ENCODE data around the gene TGFBR3. TPM values are rescaled to one million over a fixed set of nuclear protein-coding genes. Genes with fewer than 3 reads are reported as not detected.

The TGFBR3 gene
- total RNA-seq, 1 donor, result 32.2 TPM

DNA sequence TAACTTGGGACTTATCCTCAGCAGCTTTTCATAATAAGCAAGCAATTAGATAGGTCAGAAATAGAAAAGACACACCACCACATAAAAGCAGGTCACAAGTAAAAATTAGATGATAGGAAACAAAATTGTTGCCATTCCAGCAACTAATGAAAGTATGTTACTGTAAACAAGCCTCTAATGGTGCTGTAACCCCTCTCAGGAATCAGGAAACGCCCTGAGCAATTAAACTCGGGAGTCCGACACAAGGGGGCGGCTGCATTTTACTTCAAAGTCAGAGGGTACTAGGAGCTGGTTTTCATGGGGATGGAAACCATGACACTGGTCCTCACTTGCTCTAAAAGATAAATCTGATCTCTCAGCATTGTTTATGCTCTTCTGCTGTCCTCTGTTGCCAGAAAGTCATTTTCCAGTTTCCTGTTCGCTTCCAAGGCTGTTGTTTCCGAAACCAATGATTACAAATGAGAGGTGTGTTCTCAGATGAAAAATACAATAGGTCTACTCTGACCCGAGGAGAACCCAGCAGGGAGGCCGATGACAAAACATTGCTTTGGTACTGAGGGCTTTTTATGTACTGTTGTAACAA is 93.4 kb downstream of the TGFBR3 start:
- no peak overlapping the region for H2AFZ ChIP-seq (ENCODE audit: low read length)
- no peaks in the 10 kb centered on the region for H3K9me3 ChIP-seq (ENCODE audit: low read depth, low read length)
- no peak overlapping the region for H3K27ac ChIP-seq (ENCODE audit: low read depth, low read length)
- H3K4me2 ChIP-seq (ENCODE audit: insufficient read depth, low read length), result no peak overlapping the region
- DNase-seq (ENCODE audit: insufficient read length, low spot score, missing footprints), result no peak
- H4K20me1 ChIP-seq (ENCODE audit: insufficient read depth, low read length), result no peaks in the 10 kb centered on the region
- no peaks in the 10 kb centered on the region for H3K36me3 ChIP-seq (ENCODE audit: insufficient read depth, low read length)
- H3K4me3 ChIP-seq (ENCODE audit: insufficient read depth, low read length), result no peak overlapping the region
- TF ChIP-seq, protein P1, sequence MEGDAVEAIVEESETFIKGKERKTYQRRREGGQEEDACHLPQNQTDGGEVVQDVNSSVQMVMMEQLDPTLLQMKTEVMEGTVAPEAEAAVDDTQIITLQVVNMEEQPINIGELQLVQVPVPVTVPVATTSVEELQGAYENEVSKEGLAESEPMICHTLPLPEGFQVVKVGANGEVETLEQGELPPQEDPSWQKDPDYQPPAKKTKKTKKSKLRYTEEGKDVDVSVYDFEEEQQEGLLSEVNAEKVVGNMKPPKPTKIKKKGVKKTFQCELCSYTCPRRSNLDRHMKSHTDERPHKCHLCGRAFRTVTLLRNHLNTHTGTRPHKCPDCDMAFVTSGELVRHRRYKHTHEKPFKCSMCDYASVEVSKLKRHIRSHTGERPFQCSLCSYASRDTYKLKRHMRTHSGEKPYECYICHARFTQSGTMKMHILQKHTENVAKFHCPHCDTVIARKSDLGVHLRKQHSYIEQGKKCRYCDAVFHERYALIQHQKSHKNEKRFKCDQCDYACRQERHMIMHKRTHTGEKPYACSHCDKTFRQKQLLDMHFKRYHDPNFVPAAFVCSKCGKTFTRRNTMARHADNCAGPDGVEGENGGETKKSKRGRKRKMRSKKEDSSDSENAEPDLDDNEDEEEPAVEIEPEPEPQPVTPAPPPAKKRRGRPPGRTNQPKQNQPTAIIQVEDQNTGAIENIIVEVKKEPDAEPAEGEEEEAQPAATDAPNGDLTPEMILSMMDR (IDR thresholded peaks at IDR 0.05; ENCODE audit: extremely low read depth, low read depth, low read length), result no peak
- H3K27me3 ChIP-seq (ENCODE audit: insufficient read depth, low read length), result no peaks in the 10 kb centered on the region
- H3K4me1 ChIP-seq (ENCODE audit: insufficient read depth, low read length), result peaks cover 19% of the 10 kb centered on the region
- H3K79me2 ChIP-seq (ENCODE audit: insufficient read depth, low read length), result no peaks in the 10 kb centered on the region

DNA sequence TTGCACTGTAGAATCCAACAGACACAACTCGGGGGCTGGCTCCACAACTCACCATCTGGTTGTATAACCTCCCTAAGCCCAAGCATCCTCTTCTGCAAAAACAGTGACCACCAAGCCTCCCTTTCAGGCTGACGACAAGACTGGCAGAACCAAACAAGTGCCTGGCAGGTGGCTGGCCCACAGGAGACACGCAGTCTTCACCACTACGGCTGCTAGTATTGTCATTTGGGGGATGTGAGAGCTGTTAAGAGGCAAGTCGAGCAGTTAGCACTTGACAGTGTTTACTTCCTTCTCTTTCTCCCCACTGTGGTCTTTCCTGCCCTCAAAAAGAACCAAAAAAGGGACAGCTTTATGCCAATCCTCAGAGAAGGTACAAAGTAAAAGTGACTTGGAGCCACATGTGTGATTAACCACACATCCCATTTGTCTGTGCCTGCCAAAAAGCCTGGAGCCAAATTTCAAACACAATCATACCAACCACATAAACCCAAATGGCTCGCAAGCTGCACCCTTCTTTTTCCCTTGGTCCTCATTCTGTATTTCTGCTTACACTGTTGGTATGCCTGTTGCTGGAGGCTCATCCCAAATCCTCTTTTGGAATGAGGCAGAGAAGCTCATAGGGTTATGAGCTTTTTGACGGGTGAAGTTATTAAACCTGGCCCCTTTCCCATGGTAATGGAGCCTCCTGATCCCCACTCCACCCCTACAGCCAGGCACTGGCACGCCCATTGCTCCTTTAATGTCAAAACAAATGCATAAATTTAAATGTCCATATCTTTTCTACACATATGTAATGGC is 94.1 kb downstream of the TGFBR3 start:
- Histone ChIP-seq H4K20me1 (ENCODE audit: insufficient read depth, low read length) (no peaks in the 10 kb centered on the region), H3K4me3 (ENCODE audit: insufficient read depth, low read length) (no peak overlapping the region), H3K27ac (ENCODE audit: low read depth, low read length) (no peak overlapping the region), H3K4me2 (ENCODE audit: insufficient read depth, low read length) (peak overlapping the region; percentile 13), H3K27me3 (ENCODE audit: insufficient read depth, low read length) (no peaks in the 10 kb centered on the region), H2AFZ (ENCODE audit: low read length) (no peak overlapping the region), H3K9me3 (ENCODE audit: low read depth, low read length) (no peaks in the 10 kb centered on the region), H3K36me3 (ENCODE audit: insufficient read depth, low read length) (no peaks in the 10 kb centered on the region), H3K79me2 (ENCODE audit: insufficient read depth, low read length) (no peaks in the 10 kb centered on the region), H3K4me1 (ENCODE audit: insufficient read depth, low read length) (peaks cover 19% of the 10 kb centered on the region)
- no peak for DNase-seq (ENCODE audit: insufficient read length, low spot score, missing footprints)
- TF ChIP-seq, protein P1 (IDR thresholded peaks at IDR 0.05; ENCODE audit: extremely low read depth, low read depth, low read length), result no peak

DNA sequence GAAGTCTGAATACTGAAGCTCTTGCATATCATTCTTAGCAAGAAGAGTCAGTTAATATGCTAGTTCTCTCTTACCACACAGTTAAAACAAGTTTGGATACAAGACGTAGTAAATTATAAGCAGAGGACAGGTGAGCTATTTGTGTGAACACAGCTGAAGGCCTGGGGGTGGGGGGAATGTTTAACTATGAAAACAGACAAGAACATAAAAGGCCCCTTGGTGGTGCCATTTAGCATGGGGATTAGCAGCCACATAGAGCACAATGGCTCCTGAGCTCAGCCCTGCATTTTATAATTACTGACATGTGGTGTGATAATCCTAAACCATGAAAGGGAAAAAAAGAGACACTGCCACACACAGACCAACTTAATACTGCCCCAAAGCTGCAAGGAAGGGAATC is 94.8 kb downstream of the TGFBR3 start:
- Histone ChIP-seq H3K4me3 (ENCODE audit: insufficient read depth, low read length) (no peak overlapping the region), H3K9me3 (ENCODE audit: low read depth, low read length) (no peaks in the 10 kb centered on the region), H3K4me2 (ENCODE audit: insufficient read depth, low read length) (no peak overlapping the region), H3K27me3 (ENCODE audit: insufficient read depth, low read length) (no peaks in the 10 kb centered on the region), H2AFZ (ENCODE audit: low read length) (no peak overlapping the region), H4K20me1 (ENCODE audit: insufficient read depth, low read length) (no peaks in the 10 kb centered on the region), H3K4me1 (ENCODE audit: insufficient read depth, low read length) (peaks cover 15% of the 10 kb centered on the region), H3K36me3 (ENCODE audit: insufficient read depth, low read length) (no peaks in the 10 kb centered on the region), H3K79me2 (ENCODE audit: insufficient read depth, low read length) (no peaks in the 10 kb centered on the region), H3K27ac (ENCODE audit: low read depth, low read length) (no peak overlapping the region)
- TF ChIP-seq, protein P1 (IDR thresholded peaks at IDR 0.05; ENCODE audit: extremely low read depth, low read depth, low read length), result no peak
- no peak for DNase-seq (ENCODE audit: insufficient read length, low spot score, missing footprints)

DNA sequence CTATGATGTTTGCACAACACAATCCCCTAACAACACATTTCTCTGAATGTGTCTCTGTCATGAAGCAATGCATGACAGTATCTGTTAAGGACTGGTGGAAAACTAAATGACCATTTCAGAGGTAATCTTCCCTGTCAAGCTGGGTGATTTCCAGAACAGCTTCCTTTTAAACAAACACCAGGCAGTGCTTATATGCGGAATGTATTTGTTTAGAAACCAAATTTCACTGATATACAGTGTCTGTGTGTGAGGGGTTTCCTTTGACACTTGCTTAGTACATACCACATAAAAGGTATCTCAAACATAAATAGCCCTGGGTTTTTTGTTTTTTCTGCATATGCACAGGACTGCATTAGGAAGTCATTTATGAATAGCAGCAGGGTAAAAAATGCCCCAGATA is 95.6 kb downstream of the TGFBR3 start:
- no peaks in the 10 kb centered on the region for H3K27me3 ChIP-seq (ENCODE audit: insufficient read depth, low read length)
- H2AFZ ChIP-seq (ENCODE audit: low read length), result no peak overlapping the region
- no peaks in the 10 kb centered on the region for H3K79me2 ChIP-seq (ENCODE audit: insufficient read depth, low read length)
- H3K9me3 ChIP-seq (ENCODE audit: low read depth, low read length), result no peaks in the 10 kb centered on the region
- no peak overlapping the region for H3K27ac ChIP-seq (ENCODE audit: low read depth, low read length)
- no peak for DNase-seq (ENCODE audit: insufficient read length, low spot score, missing footprints)
- no peaks in the 10 kb centered on the region for H3K36me3 ChIP-seq (ENCODE audit: insufficient read depth, low read length)
- peaks cover 9% of the 10 kb centered on the region for H3K4me1 ChIP-seq (ENCODE audit: insufficient read depth, low read length)
- no peak overlapping the region for H3K4me3 ChIP-seq (ENCODE audit: insufficient read depth, low read length)
- H3K4me2 ChIP-seq (ENCODE audit: insufficient read depth, low read length), result no peak overlapping the region
- H4K20me1 ChIP-seq (ENCODE audit: insufficient read depth, low read length), result no peaks in the 10 kb centered on the region
- TF ChIP-seq, protein P1 (IDR thresholded peaks at IDR 0.05; ENCODE audit: extremely low read depth, low read depth, low read length), result no peak
